NCI-H1092 treated with DMSO at 0.1 percent for 48 hours (cell line): ENCODE results near the gene ABHD17C.
"Not testable (repeated sequence)": the region's sequence is repeated elsewhere in the genome, so short reads cannot be mapped to it uniquely, and the experiment has no call there.

ENCODE experiments used
- DNase-seq: peaks from one replicate; lab custom pipeline; 2025; lab: John Stamatoyannopoulos, UW

Gene ABHD17C

DNA sequence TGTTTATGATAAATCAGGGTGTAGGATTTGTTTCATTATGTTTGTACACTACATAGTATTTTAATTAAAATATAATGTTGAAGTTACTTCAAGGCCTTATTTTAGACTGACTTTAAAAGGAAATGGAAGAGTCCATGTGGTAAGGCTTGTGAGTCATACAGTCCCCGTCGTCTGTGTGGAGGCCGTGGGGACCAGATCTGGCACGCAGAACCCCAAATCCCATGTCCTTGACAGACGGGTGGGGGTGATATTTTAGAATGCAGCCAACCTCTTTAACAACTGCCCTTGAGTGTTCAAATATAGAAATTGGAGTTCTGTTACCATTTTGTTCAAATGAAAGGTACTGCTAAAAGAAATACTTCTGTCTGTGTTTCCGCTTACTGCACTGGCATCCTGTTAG is 35.8 kb downstream of the ABHD17C start:
- DNase-seq: no peak

DNA sequence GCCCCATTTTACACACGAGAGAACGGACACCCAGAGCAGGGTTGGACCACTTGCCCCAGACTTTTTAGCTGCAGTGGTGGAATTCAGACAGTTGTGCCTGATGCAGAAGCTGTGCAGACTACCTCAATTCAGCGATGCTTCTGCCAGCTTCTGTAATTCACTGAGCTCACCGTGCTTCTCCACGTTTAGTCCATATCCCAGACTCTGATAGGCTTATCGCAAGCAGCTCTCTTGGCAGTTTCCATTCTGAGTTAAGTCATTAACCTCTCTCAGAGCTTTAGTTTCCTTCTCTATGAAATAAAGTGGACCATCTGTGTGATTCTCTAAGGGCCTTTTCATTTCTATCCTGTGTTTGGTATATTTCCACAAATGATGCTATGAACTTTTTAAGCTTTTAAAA is 37.1 kb downstream of the ABHD17C start:
- no peak for DNase-seq

DNA sequence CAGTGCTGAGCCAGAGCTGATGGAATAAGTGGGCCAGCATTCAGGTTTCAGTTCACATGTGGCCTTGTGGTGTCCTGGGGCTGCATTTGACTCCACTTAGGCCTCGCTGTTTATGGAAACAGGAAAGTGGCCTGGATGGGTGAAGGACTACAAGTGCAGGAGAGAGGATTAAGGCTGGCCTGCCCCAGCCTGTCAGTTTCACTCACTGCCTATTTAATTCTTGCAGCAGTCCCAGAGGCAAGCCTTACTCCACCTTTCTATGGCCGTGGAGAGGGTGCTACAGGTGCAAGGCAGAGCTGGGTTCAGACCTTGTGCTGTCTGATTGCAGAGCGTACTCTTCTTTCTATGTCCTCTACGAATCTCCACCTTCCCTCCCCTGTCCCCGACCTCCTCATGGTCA is 37.7 kb downstream of the ABHD17C start:
- DNase-seq: no peak

DNA sequence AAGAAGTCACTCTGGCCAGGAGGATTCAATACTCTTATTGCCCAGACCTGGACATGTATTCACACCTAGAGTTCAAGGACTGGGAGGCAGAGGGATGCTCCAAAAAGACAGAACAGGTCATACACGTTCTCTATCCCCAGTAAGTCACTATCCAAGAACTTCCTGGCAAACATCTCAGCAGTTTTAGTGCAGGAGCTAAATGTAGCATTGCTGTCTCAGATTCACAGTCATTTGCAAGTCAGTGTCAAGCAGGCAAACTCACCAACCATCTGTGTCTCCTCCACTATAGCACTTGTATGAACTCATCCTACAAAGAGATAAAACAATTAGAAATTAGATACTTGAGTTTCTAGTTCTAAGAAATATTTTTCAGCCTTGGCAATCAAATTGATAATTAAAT is 38.4 kb downstream of the ABHD17C start:
- DNase-seq: no peak

DNA sequence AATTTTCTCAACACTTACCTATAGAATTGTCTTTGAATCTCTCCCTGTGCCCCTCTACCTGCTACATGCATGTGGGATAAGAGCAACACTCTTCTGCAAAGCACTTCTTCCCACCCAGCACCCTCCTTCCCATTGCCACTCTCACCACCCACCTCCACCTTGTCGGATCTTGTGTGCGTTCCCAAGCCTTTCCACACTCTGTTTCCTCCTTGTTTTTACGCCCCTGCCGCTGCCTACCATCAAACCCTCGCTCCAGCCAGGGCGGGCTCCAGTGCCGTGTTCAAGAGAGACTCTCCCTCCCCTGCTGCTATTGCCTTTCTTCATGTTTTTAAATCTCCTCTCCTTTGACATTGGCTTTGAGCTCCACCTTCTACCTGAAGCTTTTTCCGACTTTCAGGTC is 40.2 kb downstream of the ABHD17C start:
- DNase-seq: no peak

DNA sequence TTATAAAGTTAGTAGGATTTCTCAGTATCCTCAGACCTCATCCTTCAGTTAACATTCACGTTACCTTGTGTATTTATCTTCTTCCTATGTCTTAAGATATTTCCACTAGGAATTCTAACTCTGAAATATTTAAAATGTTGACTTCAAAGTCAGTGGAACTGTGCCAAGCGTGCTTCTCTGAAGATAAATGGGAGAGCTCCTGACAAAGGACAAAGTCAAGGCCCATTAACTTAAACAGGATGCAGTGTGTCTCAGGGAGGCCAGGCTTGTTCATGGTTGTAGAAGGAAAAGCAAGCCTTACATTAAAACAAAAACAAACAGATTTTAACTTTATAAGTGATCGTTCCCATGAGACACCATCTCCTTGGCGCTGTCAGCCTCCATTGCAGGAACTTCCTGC is 41.5 kb downstream of the ABHD17C start:
- DNase-seq: no peak

DNA sequence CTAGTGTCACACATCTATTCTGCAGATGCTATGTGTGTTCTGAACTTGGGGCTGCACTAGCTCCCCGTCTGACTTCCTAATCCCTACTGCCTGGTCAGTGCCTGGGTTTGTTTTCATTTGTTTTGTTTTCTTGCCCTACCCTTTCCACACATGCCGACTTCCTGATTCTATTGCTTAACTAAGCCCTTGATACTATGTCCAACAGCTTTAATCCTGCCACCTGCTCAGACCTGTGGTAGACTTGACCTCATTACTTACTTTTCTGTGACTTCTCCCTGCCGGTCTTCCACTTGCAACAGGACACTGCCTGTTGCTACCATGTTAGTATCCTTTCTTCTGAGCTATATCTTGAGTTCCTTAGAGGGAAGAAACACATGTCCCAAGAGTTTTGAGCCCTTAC is 44.8 kb downstream of the ABHD17C start:
- DNase-seq: no peak

DNA sequence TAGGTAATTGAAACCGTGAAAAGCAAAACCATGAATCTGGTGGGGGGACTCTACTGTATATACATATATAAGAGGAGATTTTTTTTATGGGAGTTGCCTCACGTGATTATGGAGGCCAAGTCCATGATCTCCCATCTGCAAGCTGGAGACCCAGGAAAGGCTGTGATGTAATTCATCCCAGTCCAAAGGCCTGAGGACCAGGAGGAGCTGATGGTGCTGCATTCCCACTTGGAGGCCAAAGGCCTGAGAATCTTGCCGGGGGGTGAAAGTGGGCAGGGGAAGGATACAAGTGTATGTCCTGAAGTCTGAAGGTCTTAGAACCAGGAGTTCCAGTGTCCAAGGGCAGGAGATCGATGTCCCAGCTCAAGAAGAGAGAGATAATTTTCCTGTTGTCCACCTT is 47.0 kb downstream of the ABHD17C start:
- no peak for DNase-seq

DNA sequence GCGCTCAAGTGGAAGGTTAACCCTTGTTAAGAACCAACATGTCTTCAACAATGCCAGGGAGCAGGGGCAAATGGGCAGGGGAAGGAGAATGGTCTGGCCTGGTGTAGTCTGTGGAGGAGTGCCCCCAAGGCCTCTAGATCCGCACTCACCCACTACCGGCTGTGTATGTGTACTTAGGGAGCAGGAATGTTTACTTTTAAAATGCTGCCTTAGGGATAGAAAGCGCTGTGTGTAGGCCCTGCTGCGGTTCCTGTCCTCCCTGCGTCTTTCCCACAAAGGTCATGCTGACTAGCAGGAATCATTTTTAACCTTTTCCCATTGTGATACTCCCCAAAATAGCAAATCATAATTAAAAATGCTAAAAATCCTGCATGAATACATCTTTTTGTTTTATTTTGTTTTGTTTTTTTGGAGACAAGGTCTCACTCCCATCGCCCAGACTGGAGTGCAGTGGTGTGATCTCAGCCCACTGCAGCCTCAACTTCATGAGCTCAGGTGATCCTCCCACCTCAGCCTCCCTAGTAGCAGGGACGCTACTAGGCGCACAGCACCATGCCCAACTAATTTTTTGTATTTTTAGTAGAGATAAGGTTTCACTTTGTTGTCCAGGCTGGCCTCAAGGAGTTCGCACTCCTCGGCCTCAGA is 48.2 kb downstream of the ABHD17C start:
- DNase-seq: no peak

DNA sequence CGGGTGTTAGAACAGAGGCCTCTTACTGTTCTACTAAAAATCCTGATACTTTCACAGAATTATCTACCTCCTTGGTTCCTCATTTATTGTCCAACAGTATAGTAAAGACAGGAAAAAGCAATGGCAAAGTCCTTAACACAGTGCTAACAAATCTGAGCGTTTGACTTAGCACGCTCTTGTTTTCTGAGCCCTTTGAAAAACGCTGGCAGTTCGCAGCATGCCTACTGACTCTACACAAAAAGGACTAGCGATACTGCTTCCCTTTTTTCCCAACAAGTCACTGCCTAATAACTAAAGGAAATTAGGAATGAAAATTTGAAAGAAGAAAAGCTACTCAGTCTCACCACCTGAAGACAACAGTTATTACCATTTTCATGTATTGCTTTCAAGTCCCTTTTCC is 49.3 kb downstream of the ABHD17C start:
- DNase-seq: no peak

DNA sequence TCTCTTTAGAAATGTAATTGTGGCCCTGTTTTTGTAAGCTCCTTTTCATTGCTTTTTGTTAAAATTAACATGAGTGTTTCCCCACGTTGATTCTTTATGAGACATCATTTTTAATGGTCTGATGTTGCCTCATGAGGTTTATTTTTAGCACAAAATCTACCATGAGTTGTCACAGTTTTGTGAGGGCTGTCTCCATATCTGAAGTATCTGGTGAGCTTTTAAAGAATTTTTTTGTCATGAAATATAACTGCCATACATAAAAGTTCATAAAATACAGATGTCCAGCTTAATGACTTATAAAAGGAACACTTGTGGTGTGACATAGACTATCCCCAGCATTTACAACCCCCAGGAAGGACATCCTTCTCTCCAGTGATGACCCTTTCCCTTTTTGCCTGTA is 49.7 kb downstream of the ABHD17C start:
- no peak for DNase-seq

DNA sequence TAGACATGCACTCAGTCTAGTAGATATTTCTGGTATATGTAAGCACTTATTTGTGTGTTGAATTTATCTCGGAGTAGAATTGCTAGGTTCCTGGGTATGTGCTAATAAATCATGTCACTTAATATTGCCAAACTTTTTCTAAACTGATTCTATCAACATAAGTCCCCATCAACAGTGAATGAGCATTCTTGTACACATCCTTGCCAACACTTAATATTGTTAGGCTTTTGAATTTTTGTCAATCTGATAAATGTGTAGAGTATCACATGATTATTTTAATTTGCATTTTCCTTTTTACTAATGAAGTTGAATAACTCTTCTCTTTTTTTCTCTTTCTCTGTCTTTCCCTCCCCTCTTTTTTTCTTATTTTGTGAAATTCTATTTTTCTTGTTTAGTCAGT is 50.8 kb downstream of the ABHD17C start:
- DNase-seq: no peak

DNA sequence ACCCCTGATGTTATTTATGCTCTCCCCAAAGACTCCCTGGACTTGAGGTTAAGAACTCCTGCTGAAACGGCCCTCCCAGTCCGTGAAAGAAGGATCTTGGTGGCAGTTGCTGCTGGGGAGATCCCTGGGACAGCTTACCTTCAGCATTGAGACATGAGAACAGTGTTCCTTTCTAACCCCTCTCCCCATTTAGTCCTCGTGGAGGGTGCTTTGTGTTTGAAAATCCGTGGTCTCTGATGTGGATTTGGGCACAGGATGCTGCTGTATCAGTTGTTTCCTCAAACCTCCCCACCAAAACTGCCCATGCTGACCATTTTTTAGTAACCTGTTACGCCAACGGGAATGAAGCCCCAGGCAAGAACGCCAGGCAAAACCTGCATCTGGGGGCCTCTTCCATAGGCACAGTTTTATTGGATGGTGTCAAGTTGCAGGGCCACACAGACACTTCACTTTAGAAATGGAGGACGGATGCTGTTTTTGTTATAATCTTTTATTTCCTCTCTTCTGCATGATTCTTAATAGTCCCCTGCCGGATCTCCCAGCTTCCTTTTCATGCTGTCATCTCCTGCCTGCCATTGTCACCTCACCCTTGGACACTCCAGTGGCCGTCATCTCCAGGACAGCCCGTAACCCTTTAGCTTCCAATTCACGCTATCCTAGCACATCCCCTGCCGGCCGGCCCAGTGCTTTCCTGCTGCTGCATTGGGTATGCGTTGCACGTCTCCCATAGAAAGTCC is 52.4 kb downstream of the ABHD17C start:
- no peak for DNase-seq

DNA sequence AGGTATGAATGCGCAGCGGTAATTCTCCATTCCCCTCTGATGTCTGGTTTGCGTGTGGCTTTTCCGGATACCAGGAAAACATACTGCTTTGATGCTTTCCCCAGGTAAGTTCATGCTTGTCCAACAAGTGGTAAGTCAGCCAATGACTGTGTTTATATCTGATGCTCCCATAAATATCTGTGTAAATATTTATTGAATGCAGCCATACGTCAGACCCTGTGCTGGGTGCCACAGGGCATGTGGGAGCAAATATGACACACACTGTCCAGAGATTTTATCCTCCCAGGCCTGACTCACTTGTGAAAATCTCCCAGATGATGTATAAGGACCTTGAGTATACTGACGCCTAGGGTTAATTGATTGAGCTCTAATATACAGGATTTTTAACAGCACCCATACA is 54.5 kb downstream of the ABHD17C start:
- DNase-seq: no peak

DNA sequence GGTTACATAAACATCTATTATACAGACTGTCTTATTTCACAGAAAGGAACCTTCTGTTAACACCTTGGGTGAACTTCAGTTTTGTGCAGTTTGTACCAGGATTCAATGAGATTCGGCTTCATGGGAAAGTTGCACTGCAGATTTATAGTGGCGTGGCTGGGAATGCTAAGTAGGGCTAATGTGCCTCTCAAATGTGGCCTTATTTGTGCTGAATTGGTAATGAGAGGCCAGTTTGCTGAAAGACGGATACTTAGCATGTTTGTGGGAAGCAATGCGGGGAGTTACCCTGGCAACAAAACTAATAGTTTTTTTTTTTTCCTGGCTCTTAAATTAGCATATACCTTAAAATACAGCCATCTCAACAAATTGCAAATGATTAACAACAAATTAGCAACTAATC is 55.5 kb downstream of the ABHD17C start:
- no peak for DNase-seq

DNA sequence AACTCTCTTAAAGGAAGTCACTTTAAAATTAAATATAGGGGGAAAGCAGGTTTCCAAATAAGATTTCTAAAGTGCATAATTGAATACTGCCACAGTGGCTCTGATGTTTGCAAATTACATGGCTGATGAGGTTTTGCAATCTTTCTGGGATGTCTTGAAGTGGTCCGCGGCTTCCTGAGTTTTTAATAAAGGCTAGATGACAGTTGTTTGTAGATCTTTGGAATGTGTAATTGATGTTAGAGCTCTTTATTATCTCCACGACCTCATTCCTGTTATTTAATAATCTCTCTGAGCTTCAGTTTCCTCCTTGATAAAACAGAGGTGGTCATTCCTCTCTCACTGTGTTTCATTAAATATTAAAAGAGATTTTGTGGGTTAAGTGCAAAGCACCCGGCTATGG is 57.1 kb downstream of the ABHD17C start:
- DNase-seq: no peak

DNA sequence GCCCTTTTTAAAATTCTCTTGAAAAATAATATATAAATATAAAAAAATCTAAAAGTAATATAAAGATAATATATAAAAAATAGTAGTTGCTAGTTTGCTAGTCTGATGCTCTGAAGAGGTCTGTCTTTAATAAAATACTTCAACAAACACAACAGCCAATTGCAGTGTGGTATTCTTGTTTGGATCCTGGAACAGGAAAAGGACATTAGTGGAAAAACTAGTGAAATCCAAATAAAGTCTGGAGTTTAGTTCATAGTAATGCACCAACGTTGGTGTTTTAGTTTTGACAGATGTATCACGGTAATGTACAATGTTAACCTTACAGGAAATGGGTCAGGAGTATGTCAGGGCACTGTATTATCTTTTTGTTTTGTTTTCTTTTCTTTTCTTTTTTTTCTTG is 58.1 kb downstream of the ABHD17C start:
- DNase-seq: no peak

DNA sequence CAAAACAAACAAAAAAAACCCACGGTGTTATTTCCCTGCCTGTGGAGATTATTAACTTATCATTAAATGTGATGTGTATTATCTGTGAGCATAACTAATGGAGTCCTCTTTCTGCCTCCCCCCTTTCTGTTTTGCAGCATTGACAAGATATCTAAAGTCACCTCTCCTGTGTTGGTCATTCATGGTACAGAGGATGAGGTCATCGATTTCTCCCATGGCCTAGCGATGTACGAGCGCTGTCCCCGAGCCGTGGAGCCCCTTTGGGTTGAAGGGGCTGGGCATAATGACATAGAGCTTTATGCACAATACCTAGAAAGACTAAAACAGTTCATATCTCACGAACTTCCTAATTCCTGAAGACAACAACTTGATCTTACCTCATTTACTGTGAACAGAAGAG is 58.9 kb downstream of the ABHD17C start:
- DNase-seq: no peak

DNA sequence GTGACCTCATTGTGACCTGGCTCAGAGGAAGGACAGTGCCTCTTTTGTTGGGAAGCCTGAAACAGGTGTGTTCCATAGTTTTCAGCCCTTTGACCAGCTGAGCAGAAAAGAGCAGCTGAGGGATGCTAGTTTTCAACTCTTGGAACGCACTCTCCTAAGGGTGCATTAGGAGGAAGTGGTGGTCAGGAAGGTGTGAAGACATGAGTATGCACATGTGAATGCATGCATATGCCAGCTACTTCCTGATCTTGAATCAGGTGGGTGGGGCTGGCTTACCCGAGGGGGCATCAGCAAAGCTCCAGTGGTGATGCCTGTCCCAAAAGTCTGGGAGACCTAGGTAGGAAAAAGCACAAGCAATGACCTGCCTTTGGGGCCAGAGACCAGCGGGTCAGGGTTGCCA is 60.8 kb downstream of the ABHD17C start:
- no peak for DNase-seq

DNA sequence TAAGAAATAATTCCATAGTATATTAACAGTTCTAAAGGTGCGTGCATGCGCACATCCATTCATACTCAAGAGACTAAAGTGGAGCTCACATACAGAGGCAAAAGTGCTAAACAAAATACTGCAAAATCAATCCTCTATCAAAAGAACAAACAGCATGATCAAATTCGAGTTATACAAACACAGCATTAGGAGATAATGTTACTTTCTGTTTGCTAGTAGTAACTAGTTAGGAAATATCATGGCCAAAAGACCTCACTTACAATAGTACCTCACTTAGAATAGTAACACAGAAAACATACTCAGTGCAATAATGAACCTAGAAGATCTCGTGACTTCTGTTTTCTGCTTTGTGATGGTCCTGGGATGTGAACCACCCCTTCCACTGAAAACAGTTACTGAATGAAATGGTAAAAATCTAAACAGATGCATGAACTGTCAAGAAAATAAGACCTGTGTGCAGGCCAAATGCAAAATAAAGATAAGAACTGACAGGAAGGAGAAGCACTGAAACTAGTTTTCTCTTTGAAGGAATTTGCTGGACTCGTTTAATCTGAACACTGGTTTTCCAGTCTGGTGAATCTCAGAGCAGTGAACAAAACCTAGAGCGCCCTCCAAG is 63.1 kb downstream of the ABHD17C start:
- no peak for DNase-seq

DNA sequence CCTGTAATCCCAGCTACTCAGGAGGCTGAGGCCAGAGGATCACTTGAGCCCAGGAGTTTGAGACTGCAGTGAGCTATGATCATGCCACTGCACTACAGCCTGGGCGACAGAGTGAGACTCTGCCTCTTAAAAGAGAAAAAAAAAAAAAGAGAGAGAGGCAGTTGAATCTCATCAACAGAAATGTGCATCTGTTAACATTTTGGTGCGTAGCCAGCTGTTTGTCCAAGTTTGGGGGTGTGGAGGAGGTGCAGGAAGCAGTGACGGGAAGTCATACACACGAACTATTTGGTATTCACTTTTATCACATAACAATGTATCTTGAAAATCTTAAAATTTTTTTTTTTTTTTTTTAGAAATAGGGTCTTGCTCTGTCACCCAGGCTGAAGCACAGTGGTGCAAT is 65.8 kb downstream of the ABHD17C start:
- DNase-seq: no peak

DNA sequence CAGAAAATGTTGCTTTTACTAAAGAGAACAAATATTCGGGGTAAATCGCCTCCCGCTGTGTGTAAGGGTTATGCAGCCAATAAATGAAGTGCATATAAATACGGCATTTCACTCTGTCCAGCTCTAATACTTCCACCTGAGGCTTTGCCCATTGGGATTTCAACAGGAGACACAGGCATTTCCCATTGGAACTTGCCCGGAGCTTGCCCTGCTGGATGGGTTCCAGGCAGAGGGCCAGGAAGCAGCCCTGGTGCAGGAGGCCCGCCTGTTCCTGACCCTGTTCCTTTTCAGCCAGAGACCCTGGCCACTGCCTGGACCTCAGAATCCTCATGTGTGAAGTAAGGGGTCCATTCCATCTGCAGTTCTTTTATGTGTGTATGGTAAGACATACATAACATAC is 66.6 kb downstream of the ABHD17C start:
- DNase-seq: no peak

DNA sequence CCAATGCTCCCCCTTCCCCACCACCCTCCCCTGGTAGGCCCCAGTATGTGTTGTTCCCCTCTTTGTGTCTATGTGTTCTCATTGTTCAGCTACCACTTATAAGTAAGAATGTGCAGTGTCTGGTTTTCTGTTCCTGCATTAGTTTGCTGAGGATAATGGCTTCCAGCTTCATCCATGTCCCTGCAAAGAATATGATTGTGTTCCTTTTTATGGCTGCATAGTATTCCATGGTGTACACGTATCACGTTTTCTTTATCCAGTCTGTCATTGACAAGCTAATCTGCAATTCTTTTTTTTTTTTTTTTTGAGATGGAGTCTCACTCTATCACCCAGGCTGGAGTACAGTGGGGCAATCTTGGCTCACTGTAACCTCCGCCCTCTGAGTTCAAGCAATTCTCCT is 68.1 kb downstream of the ABHD17C start:
- DNase-seq: not testable (repeated sequence)

DNA sequence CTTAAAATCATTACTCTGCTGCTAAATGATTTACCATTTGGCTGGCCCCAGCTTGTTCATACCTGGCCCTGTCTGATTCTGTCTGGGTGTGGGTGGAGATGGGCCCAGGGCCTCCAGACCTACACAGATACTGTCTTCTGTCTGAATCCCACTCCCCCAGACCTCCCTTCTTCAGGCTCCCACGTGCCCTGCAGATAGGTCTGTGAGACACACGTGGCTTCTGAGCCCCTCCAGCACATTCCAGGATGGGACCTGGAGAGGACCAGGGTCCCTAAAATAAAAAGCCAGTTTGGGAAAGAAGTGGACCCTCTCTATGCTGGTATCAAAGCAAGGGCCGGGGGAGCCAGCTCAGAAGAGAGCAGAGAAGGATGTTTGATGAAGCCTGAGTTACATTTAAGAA is 69.4 kb downstream of the ABHD17C start:
- DNase-seq: no peak
